H1 (cell line): ENCODE results near the gene WDR7. TPM values are rescaled to one million over a fixed set of nuclear protein-coding genes. Genes with fewer than 3 reads are reported as not detected.

Experiments
- CTCF ChIA-PET: fragments of 300-600 bp; sonication (Branson Sonifier 250); formaldehyde crosslinking; loops from one replicate; lab custom pipeline; 2021; ENCODE audit not compliant: partially characterized antibody; lab: Charles Lee
- POLR2A ChIA-PET: fragments of 300-600 bp; sonication (Branson Sonifier 250); formaldehyde crosslinking; loops from one replicate; lab custom pipeline; 2021; ENCODE audit warnings: inconsistent platforms; ENCODE audit not compliant: partially characterized antibody; lab: Charles Lee
- DNase-seq, 2 experiments: peaks; one replicate each; pipeline versions ENCODE4 v3.0.0 to v3.0.0-alpha.2; 2010 to 2022; ENCODE audit warnings: low spot score in 2 of 2, low read depth in 1 of 2, mixed read lengths in 1 of 2
- FAIRE-seq: peaks from 2 replicates; lab custom pipeline; 2011; peaks lifted over from hg19 to GRCh38; lab: Jason Lieb, UNC
- H2AFZ ChIP-seq: 2 replicates; pipeline ENCODE4 v1.8.1; 2012; ENCODE audit warnings: low read length, inconsistent platforms
- H2AK5ac ChIP-seq: 2 replicates; pipeline ENCODE4 v1.6.1; 2013; ENCODE audit warnings: low read depth, low read length
- H2BK120ac ChIP-seq: replicated peaks from 2 replicates; pipeline ENCODE3; 2013; ENCODE audit warnings: low read depth, low read length, inconsistent platforms
- H2BK12ac ChIP-seq: 2 replicates; pipeline ENCODE4 v1.6.1; 2013; ENCODE audit warnings: low read depth, low read length
- H2BK15ac ChIP-seq: 2 replicates; pipeline ENCODE4 v1.6.1; 2013; ENCODE audit warnings: low read length
- H2BK20ac ChIP-seq: 2 replicates; pipeline ENCODE4 v1.6.1; 2013; ENCODE audit warnings: low read length
- H2BK5ac ChIP-seq: 2 replicates; pipeline ENCODE4 v1.6.1; 2013; ENCODE audit warnings: low read depth, low read length
- H3K14ac ChIP-seq: 2 replicates; pipeline ENCODE4 v1.6.1; 2013; ENCODE audit warnings: inconsistent platforms; ENCODE audit not compliant: insufficient read length
- H3K18ac ChIP-seq: 2 replicates; pipeline ENCODE4 v1.6.1; 2013; ENCODE audit warnings: low read length; ENCODE audit errors: extremely low read depth
- H3K23ac ChIP-seq: 2 replicates; pipeline ENCODE4 v1.6.1; 2013; ENCODE audit warnings: inconsistent platforms; ENCODE audit not compliant: insufficient read length
- H3K23me2 ChIP-seq: 2 replicates; pipeline ENCODE4 v1.6.1; 2013; ENCODE audit warnings: low read depth, low read length
- H3K27ac ChIP-seq: 2 replicates; pipeline ENCODE4 v1.6.1; 2011; ENCODE audit warnings: low read depth, low read length, inconsistent platforms
- H3K27me3 ChIP-seq, 4 experiments: replicated peaks in 1 of 4; 1 replicate in 1 of 4; 2 replicates in 3 of 4; pipeline versions ENCODE4 v1.6.1 to v1.8.1; 2011 to 2013; ENCODE audit warnings: low read length in 3 of 4, mild to moderate bottlenecking in 3 of 4, inconsistent platforms in 2 of 4, mixed read lengths in 2 of 4, moderate library complexity in 1 of 4; ENCODE audit not compliant: control insufficient read depth in 3 of 4, insufficient read depth in 3 of 4; ENCODE audit errors: extremely low read depth in 1 of 4
- H3K36me3 ChIP-seq, 4 experiments: 2 replicates each; pipeline versions ENCODE4 v1.6.1 to v1.8.1; 2011 to 2013; ENCODE audit warnings: mild to moderate bottlenecking in 4 of 4, low read length in 3 of 4, moderate library complexity in 2 of 4, control low read depth in 1 of 4, inconsistent platforms in 1 of 4; ENCODE audit not compliant: insufficient read depth in 4 of 4, control insufficient read depth in 2 of 4
- H3K4ac ChIP-seq: replicated peaks from 2 replicates; pipeline ENCODE3; 2013; ENCODE audit warnings: low read length, low read depth, mixed read lengths, inconsistent platforms; ENCODE audit not compliant: insufficient read length
- H3K4me1 ChIP-seq, 4 experiments: replicated peaks in 1 of 4; 1 replicate in 1 of 4; 2 replicates in 3 of 4; pipeline versions ENCODE4 v1.6.1 to v1.8.1; 2011 to 2013; ENCODE audit warnings: low read length in 3 of 4, inconsistent platforms in 2 of 4, mixed read lengths in 1 of 4; ENCODE audit not compliant: insufficient read depth in 4 of 4, control insufficient read depth in 3 of 4
- H3K4me2 ChIP-seq, 2 experiments: 2 replicates each; pipeline versions ENCODE4 v1.6.1 to v1.8.1; 2011 to 2013; ENCODE audit warnings: low read depth in 2 of 2, low read length in 2 of 2, control low read depth in 1 of 2, inconsistent platforms in 1 of 2, mild to moderate bottlenecking in 1 of 2; ENCODE audit not compliant: insufficient read depth in 1 of 2
- H3K4me3 ChIP-seq, 4 experiments: fragments of 200-600, 300-600 bp in 1 of 4; sonication (generic), shearing (Covaris generic), sonication (Bioruptor Twin) in 1 of 4; 2 replicates each; pipeline versions ENCODE4 v1.5.1 to v1.8.1; 2011 to 2016; ENCODE audit warnings: low read length in 4 of 4, low read depth in 3 of 4, control low read depth in 2 of 4, inconsistent platforms in 2 of 4, mild to moderate bottlenecking in 2 of 4, mixed read lengths in 1 of 4, moderate library complexity in 1 of 4; ENCODE audit not compliant: insufficient read depth in 2 of 4; ENCODE audit errors: extremely low read depth in 1 of 4
- H3K56ac ChIP-seq: replicated peaks from 2 replicates; pipeline ENCODE3; 2013; ENCODE audit warnings: low read depth, mild to moderate bottlenecking, mixed read lengths, low read length, inconsistent platforms; ENCODE audit not compliant: insufficient read length
- H3K79me1 ChIP-seq: 2 replicates; pipeline ENCODE4 v1.6.1; 2013; ENCODE audit warnings: low read depth, low read length, control low read depth
- H3K79me2 ChIP-seq, 2 experiments: 2 replicates each; pipeline versions ENCODE4 v1.6.1 to v1.8.1; 2012 to 2013; ENCODE audit warnings: low read length in 2 of 2, mild to moderate bottlenecking in 2 of 2, inconsistent platforms in 1 of 2; ENCODE audit not compliant: insufficient read depth in 2 of 2, control insufficient read depth in 1 of 2
- H3K9ac ChIP-seq, 4 experiments: replicated peaks in 1 of 4; 1 replicate in 1 of 4; 2 replicates in 3 of 4; pipeline versions ENCODE4 v1.6.1 to v1.8.1; 2011 to 2013; ENCODE audit warnings: low read depth in 3 of 4, low read length in 3 of 4, control low read depth in 2 of 4, mild to moderate bottlenecking in 2 of 4, moderate library complexity in 2 of 4, inconsistent platforms in 1 of 4; ENCODE audit errors: extremely low read depth in 1 of 4
- H3K9me3 ChIP-seq, 2 experiments: 2 replicates each; pipeline versions ENCODE4 v1.6.1 to v1.8.1; 2012 to 2013; ENCODE audit warnings: mild to moderate bottlenecking in 2 of 2, moderate library complexity in 2 of 2, control low read depth in 1 of 2, inconsistent platforms in 1 of 2, low read depth in 1 of 2, low read length in 1 of 2, mixed read lengths in 1 of 2; ENCODE audit not compliant: insufficient read depth in 2 of 2
- H4K20me1 ChIP-seq, 2 experiments: replicated peaks in 1 of 2; 2 replicates each; pipeline versions ENCODE3 to v1.8.1; 2011 to 2013; ENCODE audit warnings: inconsistent platforms in 2 of 2, low read length in 2 of 2, mild to moderate bottlenecking in 1 of 2; ENCODE audit not compliant: insufficient read depth in 2 of 2, control insufficient read depth in 1 of 2
- H4K5ac ChIP-seq: 2 replicates; pipeline ENCODE4 v1.6.1; 2013; ENCODE audit warnings: low read length, low read depth, mixed read lengths, inconsistent platforms; ENCODE audit not compliant: insufficient read length
- H4K8ac ChIP-seq: 2 replicates; pipeline ENCODE4 v1.8.0; 2013; ENCODE audit warnings: mild to moderate bottlenecking, moderate library complexity, low read length, inconsistent platforms; ENCODE audit not compliant: insufficient read depth; ENCODE audit errors: extremely low read depth
- H4K91ac ChIP-seq: replicated peaks from 2 replicates; pipeline ENCODE3; 2013; ENCODE audit warnings: low read length, mixed read lengths, inconsistent platforms; ENCODE audit not compliant: insufficient read length
- JUND ChIP-seq: IDR thresholded peaks from 2 replicates; pipeline ENCODE4 v1.6.1; 2011; ENCODE audit warnings: mild to moderate bottlenecking, improper control_type of control experiment, low read length
- WGBS, 2 experiments: shearing (Covaris generic) in 1 of 2; methylation state at CpG; one replicate each; pipeline versions ENCODE4 v1.1.6 to v1.1.7; 2013 to 2015; ENCODE audit warnings: low lambda C conversion rate in 2 of 2, mixed read lengths in 2 of 2, inconsistent platforms in 1 of 2, low coverage in 1 of 2, missing lambda C conversion rate in 1 of 2; ENCODE audit not compliant: insufficient replicate concordance in 2 of 2, insufficient coverage in 1 of 2, insufficient read length in 1 of 2; ENCODE audit errors: extremely low coverage in 1 of 2, missing lambda C conversion rate in 1 of 2; 5-methylcytosine and 5-hydroxymethylcytosine counted together
- polyA plus RNA-seq, 7 experiments: library from polyadenylated mRNA; depleted of rRNA in 3 of 7; stranded (reverse) in 5 of 7; unstranded in 2 of 7; fragments of >200 nt in 5 of 7; fragments of 200-250 nt in 2 of 7; gene quantifications; 1 replicate in 5 of 7; 2 replicates in 1 of 7; 4 replicates in 1 of 7; pipeline versions ENCODE4 v1.2.1 to v1.2.3, GENCODE V29; 2011 to 2013; ENCODE audit warnings: missing spikeins in 2 of 7, mixed read lengths in 2 of 7
- total RNA-seq: library from RNA; stranded (reverse); fragmentation: NEBNext Ultra II Directional; extraction: Animal tissue kit (Norgen Biotek cat#: 25700); gene quantifications from 2 replicates; pipeline ENCODE4 v1.2.1, GENCODE V29; 2021

The WDR7 gene
- total and polyA plus RNA-seq, 2 of the 8 experiments (the other 6 are each of a cell fraction or from before 2014, with no cell fraction given) = 5.5 to 15.2 TPM

DNA sequence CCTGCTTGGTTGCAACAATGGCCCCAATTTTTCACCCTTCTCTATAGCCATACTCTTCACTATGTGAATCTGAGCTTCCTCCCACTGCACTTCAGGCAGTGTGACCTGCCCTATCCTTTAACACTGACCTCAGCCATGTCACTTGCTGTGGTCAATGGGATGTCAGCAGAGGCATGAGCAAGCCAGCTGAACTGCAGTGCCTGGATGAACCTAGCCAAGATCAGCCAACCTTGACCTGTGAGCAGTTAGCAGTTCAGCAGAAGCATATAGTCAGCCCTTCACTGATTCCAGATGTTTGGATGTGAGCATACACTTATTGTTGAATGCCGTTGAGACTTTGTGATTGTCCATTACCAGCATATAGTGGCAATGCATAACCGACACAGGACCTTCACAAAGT, 432.3 kb downstream of the WDR7 start:
- Histone ChIP-seq H3K14ac (no peak overlapping the region), H3K27me3 (no peaks in the 10 kb centered on the region), H3K4ac (no peak overlapping the region), H2BK5ac (no peak overlapping the region), H3K36me3 (no peaks in the 10 kb centered on the region), H3K18ac (no peak overlapping the region), H3K9ac (no peak overlapping the region), H2BK12ac (no peak overlapping the region; the same call in 1 of the 2 replicates), H4K20me1 (no peaks in the 10 kb centered on the region), H4K8ac (no peak overlapping the region), H2AK5ac (no peak overlapping the region), H2AFZ (no peak overlapping the region), H2BK120ac (no peak overlapping the region), H3K27ac (no peak overlapping the region), H3K23ac (no peak overlapping the region), H3K4me2 (no peak overlapping the region), H3K56ac (no peak overlapping the region), H3K79me1 (no peaks in the 10 kb centered on the region), H2BK20ac (0 out of 2 replicates have a peak overlapping the region, but pooled peaks have one; percentile 2), H3K23me2 (no peaks in the 10 kb centered on the region), H3K79me2 (no peaks in the 10 kb centered on the region), H2BK15ac (no peak overlapping the region), H3K9me3 (no peaks in the 10 kb centered on the region), H3K4me1 (peaks cover 0 to 6% (median 0%) of the 10 kb centered on the region in 4 experiments; a peak in 1 of 7 replicates), H4K91ac (peak overlapping the region; percentile 13), H3K4me3 (no peak overlapping the region), H4K5ac (no peak overlapping the region)
- POLR2A ChIA-PET = no interaction called here
- no peak for DNase-seq
- CTCF ChIA-PET = interaction anchor here (1.0 kb wide), 1 partner anchor 331 kb away, joined by 3 read pairs; no protein-coding TSS in a partner anchor
- no peak for FAIRE-seq
- 47% methylated on average over 2 of the region's 2 CpGs; no CpG with 5 or more reads in 1 of the 2 experiments for WGBS, 2 experiments
- no peak for TF ChIP-seq JUND
